ENCODE measurements around the gene SFTPB.

SFTPB gene

DNA sequence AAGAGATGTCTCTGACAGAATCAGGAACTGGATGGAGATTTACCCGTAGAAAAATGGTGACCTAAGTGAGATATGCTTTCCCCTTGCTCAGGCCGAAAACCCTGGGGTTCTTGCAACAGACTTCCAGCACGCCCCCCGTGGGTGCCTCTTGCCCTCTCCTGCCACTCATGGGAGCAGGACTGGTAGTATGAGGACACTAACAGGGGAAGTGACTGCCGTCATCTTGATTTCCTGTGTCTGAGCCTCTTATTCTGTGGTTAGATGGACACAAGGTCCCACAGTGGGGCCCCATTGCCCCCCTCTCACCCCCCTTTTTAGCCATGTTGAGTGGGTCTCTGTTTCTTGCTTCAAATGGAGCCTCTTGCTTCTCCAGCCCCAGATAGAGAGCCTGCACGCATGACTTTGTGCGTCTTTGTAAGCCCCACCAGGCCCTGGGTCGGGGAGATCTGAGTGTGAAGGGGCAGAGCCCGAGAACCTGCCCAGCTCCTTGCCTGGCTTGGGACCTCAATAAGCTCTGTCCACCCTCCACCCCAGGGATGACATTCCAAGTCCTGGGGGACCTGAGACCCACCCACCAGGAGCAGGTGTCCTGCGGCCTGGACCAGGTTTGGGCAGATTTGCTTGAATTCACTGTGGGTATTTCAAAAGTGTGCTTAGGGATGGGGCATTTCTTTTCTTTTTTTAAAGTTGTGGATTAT is 38.7 kb upstream of the SFTPB start:
- H3K4me3 ChIP-seq (ENCODE audit: low read depth, low read length), result no peak overlapping the region
- DNase-seq (ENCODE audit: low read depth), result no peak
- TF ChIP-seq, protein P1, sequence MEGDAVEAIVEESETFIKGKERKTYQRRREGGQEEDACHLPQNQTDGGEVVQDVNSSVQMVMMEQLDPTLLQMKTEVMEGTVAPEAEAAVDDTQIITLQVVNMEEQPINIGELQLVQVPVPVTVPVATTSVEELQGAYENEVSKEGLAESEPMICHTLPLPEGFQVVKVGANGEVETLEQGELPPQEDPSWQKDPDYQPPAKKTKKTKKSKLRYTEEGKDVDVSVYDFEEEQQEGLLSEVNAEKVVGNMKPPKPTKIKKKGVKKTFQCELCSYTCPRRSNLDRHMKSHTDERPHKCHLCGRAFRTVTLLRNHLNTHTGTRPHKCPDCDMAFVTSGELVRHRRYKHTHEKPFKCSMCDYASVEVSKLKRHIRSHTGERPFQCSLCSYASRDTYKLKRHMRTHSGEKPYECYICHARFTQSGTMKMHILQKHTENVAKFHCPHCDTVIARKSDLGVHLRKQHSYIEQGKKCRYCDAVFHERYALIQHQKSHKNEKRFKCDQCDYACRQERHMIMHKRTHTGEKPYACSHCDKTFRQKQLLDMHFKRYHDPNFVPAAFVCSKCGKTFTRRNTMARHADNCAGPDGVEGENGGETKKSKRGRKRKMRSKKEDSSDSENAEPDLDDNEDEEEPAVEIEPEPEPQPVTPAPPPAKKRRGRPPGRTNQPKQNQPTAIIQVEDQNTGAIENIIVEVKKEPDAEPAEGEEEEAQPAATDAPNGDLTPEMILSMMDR (conservative IDR thresholded peaks at IDR 0.05; ENCODE audit: low read depth, low read length), result no peak

- TF ChIP-seq, protein P1 (conservative IDR thresholded peaks at IDR 0.05; ENCODE audit: low read depth, low read length), result no peak
- DNase-seq (ENCODE audit: low read depth), result no peak
- H3K4me3 ChIP-seq (ENCODE audit: low read depth, low read length), result no peak overlapping the region
Observed at GRCh38 chr2:85706063-85706462, 38.1 kb upstream of the SFTPB start.

GRCh38 chr2:85705680-85706039 is 37.7 kb upstream of the SFTPB start:
- peak; percentile 98 for DNase-seq (ENCODE audit: low read depth)
- no peak overlapping the region for H3K4me3 ChIP-seq (ENCODE audit: low read depth, low read length)
- TF ChIP-seq, protein P1 (conservative IDR thresholded peaks at IDR 0.05; ENCODE audit: low read depth, low read length), result no peak

- H3K4me3 ChIP-seq (ENCODE audit: low read depth, low read length), result no peak overlapping the region
- peak; percentile 36 for DNase-seq (ENCODE audit: low read depth)
- TF ChIP-seq, protein P1 (conservative IDR thresholded peaks at IDR 0.05; ENCODE audit: low read depth, low read length), result no peak
Observed at GRCh38 chr2:85704800-85705679, 37.0 kb upstream of the SFTPB start.

GRCh38 chr2:85704038-85704437 is 36.0 kb upstream of the SFTPB start:
- no peak overlapping the region for H3K4me3 ChIP-seq (ENCODE audit: low read depth, low read length)
- TF ChIP-seq, protein P1 (conservative IDR thresholded peaks at IDR 0.05; ENCODE audit: low read depth, low read length), result no peak
- no peak for DNase-seq (ENCODE audit: low read depth)

DNA sequence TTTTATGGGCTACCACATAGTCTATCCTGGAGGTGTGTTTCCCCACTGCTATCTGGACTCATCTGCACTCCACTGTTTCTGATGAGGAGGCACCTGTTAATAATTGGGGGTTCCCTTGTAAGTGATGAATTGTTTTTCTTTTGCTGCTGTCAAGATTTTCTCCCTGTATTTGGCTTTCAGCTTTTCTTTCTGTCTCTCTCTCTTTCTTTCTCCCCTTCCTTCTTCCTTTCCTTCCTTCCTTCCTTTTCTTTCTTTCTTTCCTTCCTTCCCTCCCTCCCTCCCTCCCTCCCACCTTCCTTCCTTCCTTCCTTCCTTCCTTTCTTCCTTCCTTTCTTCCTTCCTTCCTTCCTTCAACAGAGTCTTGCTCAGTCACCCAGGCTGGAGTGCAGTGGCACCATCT is 35.3 kb upstream of the SFTPB start:
- no peak for DNase-seq (ENCODE audit: low read depth)
- no peak overlapping the region for H3K4me3 ChIP-seq (ENCODE audit: low read depth, low read length)
- TF ChIP-seq, protein P1 (conservative IDR thresholded peaks at IDR 0.05; ENCODE audit: low read depth, low read length), result no peak
